HEK293T (cell line): Measurements from ENCODE around the gene PRELID3B.

ENCODE experiments used
- CTCF ChIA-PET: fragments of 350-600 bp; formaldehyde crosslinking; extraction: SDS; loops from one replicate; lab custom pipeline; 2021; ENCODE audit warnings: antibody characterized with exemption, inconsistent platforms; lab: Yijun Ruan, JAX
- POLR2A ChIA-PET: fragments of 350-600 bp; formaldehyde crosslinking; extraction: SDS; loops from one replicate; lab custom pipeline; 2020; ENCODE audit warnings: antibody characterized with exemption, inconsistent platforms; lab: Yijun Ruan, JAX
- DNase-seq: peaks from one replicate; pipeline ENCODE4 v3.0.0; 2012; ENCODE audit warnings: mixed read lengths; ENCODE audit errors: extremely low spot score
- ARNT ChIP-seq: fragments of 450-650 bp; IDR thresholded peaks from 2 replicates; pipeline ENCODE4 v1.6.1; 2017; ENCODE audit warnings: mild to moderate bottlenecking
- BHLHE40 ChIP-seq: fragments of 450-650 bp; IDR thresholded peaks from 2 replicates; pipeline ENCODE4 v1.6.1; 2016; ENCODE audit warnings: mild to moderate bottlenecking, moderate library complexity, borderline replicate concordance
- CTBP1 ChIP-seq: fragments of 450-650 bp; IDR thresholded peaks from 2 replicates; pipeline ENCODE4 v1.6.1; 2016; ENCODE audit warnings: borderline replicate concordance
- ELF4 ChIP-seq: fragments of 450-650 bp; IDR thresholded peaks from 2 replicates; pipeline ENCODE4 v1.6.1; 2017; ENCODE audit warnings: antibody characterized with exemption
- FOXA1 ChIP-seq: fragments of 450-650 bp; IDR thresholded peaks from 2 replicates; pipeline ENCODE4 v1.6.1; 2016; ENCODE audit warnings: mild to moderate bottlenecking
- FOXK2 ChIP-seq: fragments of 450-650 bp; IDR thresholded peaks from 2 replicates; pipeline ENCODE4 v1.6.1; 2016; ENCODE audit warnings: mild to moderate bottlenecking
- FOXM1 ChIP-seq: fragments of 450-650 bp; IDR thresholded peaks from 2 replicates; pipeline ENCODE4 v1.6.1; 2017; ENCODE audit warnings: mild to moderate bottlenecking, borderline replicate concordance
- HDGF ChIP-seq: fragments of 450-650 bp; IDR thresholded peaks from 2 replicates; pipeline ENCODE4 v1.6.1; 2017; ENCODE audit warnings: antibody characterized with exemption, borderline replicate concordance
- L3MBTL2 ChIP-seq: fragments of 450-650 bp; conservative IDR thresholded peaks from 2 replicates; pipeline ENCODE4 v1.6.1; 2016; ENCODE audit warnings: mild to moderate bottlenecking
- LEF1 ChIP-seq: fragments of 450-650 bp; IDR thresholded peaks from 2 replicates; pipeline ENCODE4 v1.6.1; 2017; ENCODE audit warnings: mild to moderate bottlenecking, borderline replicate concordance
- NFRKB ChIP-seq: fragments of 450-650 bp; IDR thresholded peaks from 2 replicates; pipeline ENCODE4 v1.6.1; 2016; ENCODE audit warnings: mild to moderate bottlenecking, moderate library complexity
- SP1 ChIP-seq: fragments of 450-650 bp; IDR thresholded peaks from 2 replicates; pipeline ENCODE4 v1.6.1; 2017
- SUZ12 ChIP-seq: fragments of 450-650 bp; IDR thresholded peaks from 2 replicates; pipeline ENCODE4 v1.6.1; 2016; ENCODE audit warnings: mild to moderate bottlenecking
- TARDBP ChIP-seq: fragments of 450-650 bp; IDR thresholded peaks from 2 replicates; pipeline ENCODE4 v1.6.1; 2016
- ZNF384 ChIP-seq: fragments of 450-650 bp; IDR thresholded peaks from 2 replicates; pipeline ENCODE4 v1.6.1; 2016
- TF ChIP-seq, protein P1 (sequence below): fragments of 450-650 bp; IDR thresholded peaks from 2 replicates; pipeline ENCODE4 v1.6.1; 2016

Gene PRELID3B

DNA sequence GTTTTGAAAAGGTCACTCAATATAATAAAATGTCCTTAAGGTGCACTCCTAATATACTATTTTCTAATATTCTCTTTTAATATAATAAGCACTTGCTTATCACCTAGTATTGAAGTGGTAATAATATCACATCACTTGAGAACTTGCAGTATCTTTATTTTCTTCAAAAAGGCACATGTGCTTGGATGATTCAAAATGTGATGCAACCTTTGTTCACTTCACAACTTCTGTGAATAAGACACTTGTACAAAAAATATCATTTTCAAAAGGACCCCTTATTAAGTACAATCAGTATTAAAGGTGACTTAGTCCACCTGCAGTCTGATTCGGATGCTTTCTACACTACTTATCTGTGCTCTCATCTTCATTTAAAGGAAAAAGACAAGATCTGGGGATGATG is 3.4 kb downstream of the PRELID3B start:
- POLR2A ChIA-PET: no interaction called here
- TF ChIP-seq BHLHE40: no peak
- TF ChIP-seq FOXA1: no peak
- no peak for TF ChIP-seq SP1
- no peak for TF ChIP-seq L3MBTL2
- TF ChIP-seq FOXM1: no peak
- no peak for DNase-seq
- CTCF ChIA-PET: no interaction called here

DNA sequence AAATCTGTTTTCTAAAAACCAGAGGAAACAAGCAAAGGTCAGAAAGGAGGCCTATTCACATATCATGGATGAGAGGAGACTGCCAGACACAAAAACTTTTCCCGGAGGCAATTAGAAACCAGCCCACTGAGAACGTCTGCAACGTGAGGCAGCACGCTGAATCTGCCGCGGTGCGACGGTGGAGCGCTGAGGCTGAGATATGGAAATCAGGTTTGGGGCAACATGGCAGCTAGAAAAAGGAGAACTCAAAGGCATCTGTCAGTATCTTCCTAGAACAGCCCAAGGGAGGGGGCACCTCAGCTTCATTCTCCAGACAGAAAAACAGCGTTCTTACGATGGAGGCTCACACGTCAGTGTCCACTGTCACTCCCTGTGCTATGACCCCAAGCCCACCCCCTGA is 5.2 kb downstream of the PRELID3B start:
- no peak for TF ChIP-seq SUZ12
- TF ChIP-seq NFRKB: no peak
- TF ChIP-seq, protein P1, sequence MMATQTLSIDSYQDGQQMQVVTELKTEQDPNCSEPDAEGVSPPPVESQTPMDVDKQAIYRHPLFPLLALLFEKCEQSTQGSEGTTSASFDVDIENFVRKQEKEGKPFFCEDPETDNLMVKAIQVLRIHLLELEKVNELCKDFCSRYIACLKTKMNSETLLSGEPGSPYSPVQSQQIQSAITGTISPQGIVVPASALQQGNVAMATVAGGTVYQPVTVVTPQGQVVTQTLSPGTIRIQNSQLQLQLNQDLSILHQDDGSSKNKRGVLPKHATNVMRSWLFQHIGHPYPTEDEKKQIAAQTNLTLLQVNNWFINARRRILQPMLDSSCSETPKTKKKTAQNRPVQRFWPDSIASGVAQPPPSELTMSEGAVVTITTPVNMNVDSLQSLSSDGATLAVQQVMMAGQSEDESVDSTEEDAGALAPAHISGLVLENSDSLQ: no peak
- no peak for TF ChIP-seq FOXA1
- TF ChIP-seq FOXK2: no peak
- TF ChIP-seq BHLHE40: no peak
- no peak for TF ChIP-seq SP1
- no peak for TF ChIP-seq FOXM1
- no peak for TF ChIP-seq ELF4
- TF ChIP-seq LEF1: no peak
- no peak for TF ChIP-seq TARDBP
- CTCF ChIA-PET: no interaction called here
- POLR2A ChIA-PET: no interaction called here
- no peak for DNase-seq

DNA sequence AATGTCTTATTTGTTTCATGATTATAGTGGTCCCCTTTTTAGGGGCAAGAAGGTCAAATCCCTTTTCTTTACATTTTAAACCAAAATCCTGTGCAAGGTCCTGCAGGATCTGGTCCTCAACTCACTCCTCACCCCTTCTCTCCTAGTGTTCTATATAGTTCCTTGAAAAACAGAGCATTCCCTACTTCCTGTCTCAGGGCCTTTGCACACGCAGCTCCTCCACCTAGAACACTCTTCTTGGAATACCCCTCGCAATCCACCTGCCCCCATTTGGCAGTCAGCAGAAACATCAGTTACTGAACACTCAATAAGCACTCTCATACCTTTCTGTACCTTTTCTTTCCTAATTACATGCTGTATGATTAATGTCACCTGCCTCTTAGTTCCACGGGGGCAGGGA is 7.2 kb downstream of the PRELID3B start:
- no peak for TF ChIP-seq TARDBP
- no peak for TF ChIP-seq LEF1
- TF ChIP-seq HDGF: no peak
- TF ChIP-seq, protein P1: no peak
- POLR2A ChIA-PET: no interaction called here
- DNase-seq: no peak
- CTCF ChIA-PET: no interaction called here

DNA sequence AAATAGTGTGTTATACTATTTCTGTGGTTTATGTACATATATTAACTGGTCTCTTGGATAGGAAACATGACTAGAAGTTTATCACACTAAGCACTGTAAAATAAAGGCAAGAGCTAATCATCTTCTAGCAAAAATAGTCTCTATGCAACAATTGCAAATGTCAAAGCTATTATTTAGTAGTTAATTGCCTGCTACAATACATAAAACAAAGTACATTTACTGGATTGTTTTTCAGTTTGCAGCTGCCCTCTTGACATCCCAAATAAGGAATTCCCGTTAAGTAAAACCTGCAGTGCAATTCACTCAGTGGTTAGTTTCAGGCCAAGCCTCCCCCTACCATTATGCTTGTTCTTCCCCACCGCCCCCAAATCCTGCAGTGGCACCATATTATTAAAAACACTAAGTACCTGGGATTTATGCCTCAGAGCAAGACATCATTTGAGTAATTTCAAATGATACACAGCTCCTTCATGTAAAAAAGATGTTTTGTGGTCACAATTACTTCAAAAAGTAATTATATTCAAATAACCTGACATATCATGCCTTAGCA is 8.9 kb downstream of the PRELID3B start:
- CTCF ChIA-PET: no interaction called here
- POLR2A ChIA-PET: interaction anchor here (1.1 to 3.5 kb wide), 2 partner anchors 9 kb away, joined by 3 to 29 read pairs; partner anchors contain the start of gene PRELID3B
- no peak for DNase-seq
- no peak for TF ChIP-seq ZNF384
- no peak for TF ChIP-seq HDGF
- TF ChIP-seq, protein P1: no peak
- no peak for TF ChIP-seq ARNT
- TF ChIP-seq FOXK2: no peak
- no peak for TF ChIP-seq NFRKB
- TF ChIP-seq FOXM1: no peak
- TF ChIP-seq BHLHE40: no peak
- TF ChIP-seq SUZ12: no peak
- TF ChIP-seq FOXA1: no peak
- TF ChIP-seq CTBP1: no peak

DNA sequence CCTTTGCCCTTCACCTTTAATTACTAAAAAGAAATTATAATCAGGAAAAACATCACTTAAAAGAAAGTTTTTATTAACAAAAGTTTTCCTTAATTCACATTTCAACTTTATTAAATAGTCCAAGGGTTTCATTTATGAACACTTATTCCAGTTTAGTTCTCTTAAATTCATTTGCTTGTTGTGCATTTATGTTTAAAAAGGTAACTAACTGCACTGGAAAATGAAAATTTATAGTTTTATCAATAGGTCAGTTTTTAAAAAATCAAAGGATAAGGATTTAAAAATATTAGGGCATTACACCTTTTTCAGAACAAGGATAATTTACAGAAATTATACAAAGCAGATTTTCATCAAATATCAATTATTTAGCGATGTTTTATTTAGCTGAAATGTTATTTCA is 9.5 kb downstream of the PRELID3B start:
- ChIA-PET CTCF (interaction anchor here (0.6 kb wide), 1 partner anchor 434 kb away, joined by 3 read pairs; no protein-coding TSS in a partner anchor), POLR2A (interaction anchor here (1.1 to 3.5 kb wide), 5 partner anchors 9 to 382 kb away, joined by 3 to 29 read pairs (median 5); partner anchors contain the start of genes PRELID3B and STX16)
- DNase-seq: no peak
- no peak for TF ChIP-seq LEF1

DNA sequence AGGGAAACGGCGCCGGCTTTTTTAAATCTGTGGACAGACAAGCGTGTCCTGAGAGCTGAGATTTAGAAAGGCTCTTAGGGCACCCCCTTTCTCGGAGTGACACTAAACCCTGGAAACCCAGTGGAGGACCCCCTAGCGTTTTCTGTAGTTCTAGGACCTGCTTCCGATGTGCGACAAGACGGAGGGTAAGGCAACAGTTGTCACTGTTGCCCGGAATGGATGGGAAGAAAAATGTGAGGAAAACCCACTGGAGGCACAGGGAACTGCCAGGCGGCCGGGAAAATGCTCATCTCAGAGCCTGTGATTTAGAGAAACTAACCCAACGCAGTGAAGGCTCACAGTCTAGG is 9.9 kb downstream of the PRELID3B start:
- no peak for TF ChIP-seq CTBP1
- TF ChIP-seq NFRKB: no peak
- TF ChIP-seq LEF1: no peak
- TF ChIP-seq L3MBTL2: peak; percentile 51
- POLR2A ChIA-PET: interaction anchor here (0.7 to 3.5 kb wide), 22 partner anchors 8 to 382 kb away, joined by 3 to 29 read pairs (median 4); partner anchors contain the start of genes NELFCD, PRELID3B and STX16
- DNase-seq: peak; percentile 55
- CTCF ChIA-PET: interaction anchor here (0.6 kb wide), 2 partner anchors 44 to 434 kb away, joined by 3 to 4 read pairs; no protein-coding TSS in a partner anchor
